Esophagus squamous epithelium (tissue), 5 donors: Measurements from ENCODE around the gene ANK3. TPM values are rescaled to one million over a fixed set of nuclear protein-coding genes. Genes with fewer than 3 reads are reported as not detected.

Source experiments
- DNase-seq: peaks from one replicate; lab custom pipeline; 2025; lab: John Stamatoyannopoulos, UW
- H3K27ac ChIP-seq, 4 donors: fragments of 200-600 bp; sonication (generic); one replicate each; pipeline ENCODE4 v1.5.1; 2016 to 2019; ENCODE audit warnings: mild to moderate bottlenecking in 1 of 4
- H3K27me3 ChIP-seq, 4 donors: fragments of 200-600 bp; sonication (generic); 1 replicate in 3 of 4; 2 replicates in 1 of 4; pipeline versions ENCODE4 v1.5.1 to v1.6.0; 2017 to 2021; ENCODE audit warnings: antibody characterized with exemption in 1 of 4
- H3K36me3 ChIP-seq, 3 donors: fragments of 200-600 bp; sonication (generic); one replicate each; pipeline ENCODE4 v1.5.1; 2016 to 2019
- H3K4me1 ChIP-seq, 3 donors: fragments of 200-600 bp; sonication (generic); one replicate each; pipeline ENCODE4 v1.5.1; 2017 to 2019
- H3K4me3 ChIP-seq, 4 donors: fragments of 200-600 bp; sonication (generic); 1 replicate in 3 of 4; 2 replicates in 1 of 4; pipeline ENCODE4 v1.5.1; 2016 to 2019; ENCODE audit warnings: mild to moderate bottlenecking in 2 of 4, moderate library complexity in 1 of 4
- H3K9me3 ChIP-seq, 3 donors: fragments of 200-600 bp; sonication (generic); one replicate each; pipeline ENCODE4 v1.5.1; 2016 to 2019
- CTCF ChIP-seq, 6 experiments: fragments of 450-650 bp in 4 of 6; fragments of 200-600 bp in 2 of 6; sonication (generic) in 2 of 6; IDR thresholded peaks; one replicate each; pipeline ENCODE4 v1.5.1; 2016 to 2019; ENCODE audit warnings: antibody characterized with exemption in 6 of 6, mild to moderate bottlenecking in 4 of 6, moderate library complexity in 4 of 6
- POLR2A ChIP-seq, 4 donors: fragments of 450-650 bp; IDR thresholded peaks; one replicate each; pipeline ENCODE4 v1.6.1; 2017; ENCODE audit warnings: antibody characterized with exemption in 4 of 4, mild to moderate bottlenecking in 4 of 4, moderate library complexity in 3 of 4
- WGBS, 2 donors: methylation state at CpG; one replicate each; pipeline ENCODE4 v1.1.5; 2018; 5-methylcytosine and 5-hydroxymethylcytosine counted together
- intact Hi-C: fragments of 100-400 bp; cut with DNase I; formaldehyde crosslinking; loops from one replicate; pipeline ENCODE4 v1.15.0; 2022
- total RNA-seq, 4 donors: library from RNA; depleted of rRNA; stranded (reverse); fragments of >200 nt; gene quantifications; one replicate each; pipeline ENCODE4 v1.1.0, GENCODE V29; 2016
- donor health status: DM: yes; HTN: yes; CAD: no.

ANK3 gene
- total RNA-seq, 4 donors from 2014 or later, result 23.1 to 59.1 (median 33.0) TPM

DNA sequence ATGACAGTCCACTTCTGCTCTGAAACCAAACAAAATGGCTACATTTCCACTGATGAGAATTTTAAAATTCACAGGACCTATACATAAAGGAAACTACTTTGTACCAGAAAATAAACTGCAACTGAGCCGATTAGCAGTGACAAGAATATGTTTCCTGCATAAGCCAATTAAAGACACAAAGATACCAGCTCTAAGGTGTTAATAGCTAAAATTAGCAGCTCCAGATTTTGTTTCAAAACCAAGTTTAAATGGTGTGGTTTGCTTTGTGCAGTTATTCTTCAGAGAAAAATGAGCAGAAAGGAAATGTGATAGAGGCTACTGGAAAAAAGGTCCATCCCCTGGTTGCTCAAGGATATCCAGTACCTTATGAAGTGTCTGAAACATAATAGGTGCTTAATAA lies 123.2 kb downstream of the ANK3 start:
- H3K4me3 ChIP-seq, result no peak overlapping the region
- intact Hi-C loops, result no loop called here
- H3K27me3 ChIP-seq, result no peaks in the 10 kb centered on the region
- WGBS, 2 donors, result 75 to 83% methylated on average over 1 of the region's 1 CpG
- H3K27ac ChIP-seq, result no peak overlapping the region
- no peaks in the 10 kb centered on the region for H3K9me3 ChIP-seq
- TF ChIP-seq CTCF (IDR thresholded peaks at IDR 0.05) (no peak), POLR2A (IDR thresholded peaks at IDR 0.05) (no peak)
- H3K4me1 ChIP-seq, result no peaks in the 10 kb centered on the region
- peaks cover 0 to 26% (median 0%) of the 10 kb centered on the region in 3 donors for H3K36me3 ChIP-seq
- DNase-seq, result no peak

DNA sequence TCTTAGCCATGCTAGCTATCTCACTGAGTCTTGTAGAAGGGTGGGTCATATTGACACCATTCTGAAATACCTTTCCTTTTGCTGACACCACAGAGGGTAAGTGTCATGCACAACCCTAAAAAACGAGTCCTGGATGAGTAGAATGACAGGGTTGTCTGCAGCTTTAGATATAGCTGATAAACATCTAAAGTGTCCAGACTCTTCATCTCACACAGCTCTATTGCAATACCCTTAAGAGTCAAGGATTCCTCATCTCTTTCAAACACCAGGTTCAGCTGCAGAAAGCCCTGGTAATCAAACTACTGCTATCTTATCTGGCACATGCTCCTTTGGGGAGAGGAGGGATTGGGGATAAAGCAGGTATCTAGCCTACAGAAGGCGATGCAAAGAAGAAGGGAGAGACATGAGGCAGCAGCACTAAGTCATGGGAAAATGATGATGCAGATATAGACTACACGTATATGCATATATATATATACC lies 127.0 kb downstream of the ANK3 start:
- Histone ChIP-seq H3K9me3 (no peaks in the 10 kb centered on the region), H3K27ac (no peak overlapping the region), H3K4me1 (no peaks in the 10 kb centered on the region), H3K4me3 (no peak overlapping the region), H3K36me3 (peaks cover 0 to 37% (median 0%) of the 10 kb centered on the region in 3 donors), H3K27me3 (no peaks in the 10 kb centered on the region)
- intact Hi-C loops, result no loop called here
- TF ChIP-seq CTCF (IDR thresholded peaks at IDR 0.05), result no peak
- TF ChIP-seq POLR2A (IDR thresholded peaks at IDR 0.05), result no peak
- WGBS, 2 donors, result 67 to 77% methylated on average over 3 of the region's 3 CpGs
- DNase-seq, result no peak

GRCh38 chr10:60260321-60260720 lies 129.4 kb downstream of the ANK3 start:
- TF ChIP-seq CTCF (IDR thresholded peaks at IDR 0.05) (no peak), POLR2A (IDR thresholded peaks at IDR 0.05) (no peak)
- Histone ChIP-seq H3K4me3 (no peak overlapping the region), H3K27me3 (no peaks in the 10 kb centered on the region), H3K4me1 (no peaks in the 10 kb centered on the region), H3K27ac (no peak overlapping the region), H3K9me3 (no peaks in the 10 kb centered on the region), H3K36me3 (peaks cover 0 to 42% (median 0%) of the 10 kb centered on the region in 3 donors)
- DNase-seq, result no peak
- intact Hi-C loops, result no loop called here
- 45 to 93% methylated on average over 3 of the region's 3 CpGs for WGBS, 2 donors

GRCh38 chr10:60258429-60258797 lies 131.3 kb downstream of the ANK3 start:
- peaks cover 0 to 38% (median 0%) of the 10 kb centered on the region in 3 donors for H3K36me3 ChIP-seq
- TF ChIP-seq POLR2A (IDR thresholded peaks at IDR 0.05) (no peak), CTCF (IDR thresholded peaks at IDR 0.05) (no peak)
- 61 to 72% methylated on average over 2 of the region's 2 CpGs for WGBS, 2 donors
- H3K4me3 ChIP-seq, result no peak overlapping the region
- H3K27ac ChIP-seq, result no peak overlapping the region
- no peak for DNase-seq
- no peaks in the 10 kb centered on the region for H3K27me3 ChIP-seq
- H3K4me1 ChIP-seq, result no peaks in the 10 kb centered on the region
- intact Hi-C loops, result no loop called here
- H3K9me3 ChIP-seq, result no peaks in the 10 kb centered on the region

- Histone ChIP-seq H3K4me3 (no peak overlapping the region), H3K27ac (no peak overlapping the region), H3K9me3 (no peaks in the 10 kb centered on the region), H3K4me1 (no peaks in the 10 kb centered on the region), H3K36me3 (peaks cover 0 to 33% (median 0%) of the 10 kb centered on the region in 3 donors), H3K27me3 (no peaks in the 10 kb centered on the region)
- intact Hi-C loops, result no loop called here
- TF ChIP-seq CTCF (IDR thresholded peaks at IDR 0.05), result no peak
- no peak for TF ChIP-seq POLR2A (IDR thresholded peaks at IDR 0.05)
- no peak for DNase-seq
- 53% methylated on average over 3 of the region's 3 CpGs for whole genome bisulfite sequencing, 2 donors
Observed at GRCh38 chr10:60257767-60258428, 131.8 kb downstream of the ANK3 start.
